ENCODE results near the gene NBPF12.
"Not testable (repeated sequence)": the region's sequence is repeated elsewhere in the genome, so short reads cannot be mapped to it uniquely, and the experiment has no call there.

Gene NBPF12

DNA sequence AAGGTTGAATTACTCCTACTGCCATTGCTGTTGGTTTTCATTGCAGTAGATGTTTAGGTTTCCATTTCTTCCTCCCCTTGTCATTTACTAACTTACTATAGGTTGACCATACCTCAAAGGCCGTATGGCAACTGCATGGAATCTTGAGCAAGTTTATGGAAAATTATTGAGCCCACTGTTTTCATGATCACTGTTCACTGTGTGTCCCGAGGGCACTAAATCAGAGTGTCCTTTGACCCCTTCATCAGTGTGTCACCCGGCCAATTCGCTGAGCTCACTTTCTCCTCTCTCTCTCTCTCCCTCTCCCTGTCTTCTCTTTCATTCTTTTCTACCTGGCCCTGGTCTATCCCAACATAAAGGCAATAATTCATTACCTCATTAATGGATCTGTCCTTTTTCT is 47.7 kb downstream of the NBPF12 start:
- DNase-seq: not testable (repeated sequence)

DNA sequence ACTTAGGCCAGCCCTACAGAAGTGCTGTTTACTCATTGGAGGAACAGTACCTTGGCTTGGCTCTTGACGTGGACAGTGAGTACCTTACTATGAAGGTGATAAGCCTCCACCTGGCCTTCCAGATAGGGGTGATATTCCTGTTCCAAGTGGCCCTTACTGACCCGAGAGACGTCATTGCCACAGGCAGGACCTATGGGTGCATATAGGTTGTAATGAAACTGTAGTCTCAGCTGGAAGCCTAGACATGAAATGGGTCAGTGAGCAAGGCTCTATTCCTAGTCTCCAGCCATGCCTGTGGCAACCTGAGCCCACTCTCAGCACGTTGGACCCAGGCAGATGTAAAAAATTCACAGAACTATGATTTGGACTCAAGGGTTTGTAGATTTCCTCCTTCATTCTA is 48.3 kb downstream of the NBPF12 start:
- DNase-seq: not testable (repeated sequence)

DNA sequence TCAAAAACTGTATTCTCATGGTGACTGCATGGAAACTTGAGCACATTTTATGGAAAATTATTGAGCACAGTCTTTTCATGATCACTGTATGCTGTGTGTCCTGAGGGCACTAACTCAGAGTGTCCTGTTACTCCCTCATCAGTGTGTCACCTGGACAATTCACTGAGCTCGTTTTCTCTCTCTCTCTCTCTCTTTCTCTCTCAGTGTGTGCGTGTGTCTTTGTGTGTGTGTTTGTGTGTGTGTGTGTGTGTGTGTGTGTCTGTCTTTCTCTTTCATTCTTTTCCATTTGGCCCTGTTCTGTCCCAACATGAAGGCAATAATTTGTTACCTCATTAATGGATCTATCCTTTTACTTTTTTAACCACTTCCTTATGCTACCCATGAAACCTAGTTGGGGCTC is 49.4 kb downstream of the NBPF12 start:
- DNase-seq: not testable (repeated sequence)

DNA sequence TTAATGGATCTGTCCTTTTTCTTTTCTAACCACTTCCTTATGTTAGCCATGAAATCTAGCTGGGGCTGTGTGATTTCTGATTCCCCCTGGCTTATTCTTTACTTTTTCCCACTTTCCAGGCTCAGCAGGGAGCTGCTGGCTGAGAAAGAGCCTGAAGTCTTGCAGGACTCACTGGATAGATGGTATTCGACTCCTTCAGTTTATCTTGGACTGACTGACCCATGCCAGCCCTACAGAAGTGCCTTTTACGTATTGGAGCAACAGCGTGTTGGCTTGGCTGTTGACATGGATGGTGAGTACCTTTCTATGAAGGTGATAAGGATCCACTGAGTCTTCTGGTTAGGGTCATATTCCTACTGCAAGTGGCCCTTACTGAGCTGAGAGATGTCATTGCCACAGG is 51.3 kb downstream of the NBPF12 start:
- DNase-seq: not testable (repeated sequence)

DNA sequence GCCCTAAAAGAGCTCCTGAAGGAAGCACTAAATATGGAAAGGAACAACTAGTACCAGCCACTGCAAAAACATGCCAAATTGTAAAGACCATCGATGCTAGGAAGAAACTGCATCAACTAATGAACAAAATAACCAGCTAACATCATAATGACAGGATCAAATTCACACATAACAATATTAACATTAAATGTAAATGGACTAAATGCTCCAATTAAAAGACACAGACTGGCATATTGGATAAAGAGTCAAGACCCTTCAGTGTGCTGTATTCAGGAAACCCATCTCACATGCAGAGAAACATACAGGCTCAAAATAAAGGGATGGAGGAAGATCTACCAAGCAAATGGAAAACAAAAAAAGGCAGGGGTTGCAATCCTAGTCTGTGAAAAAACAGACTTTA is 70.4 kb downstream of the NBPF12 start:
- not testable (repeated sequence) for DNase-seq

DNA sequence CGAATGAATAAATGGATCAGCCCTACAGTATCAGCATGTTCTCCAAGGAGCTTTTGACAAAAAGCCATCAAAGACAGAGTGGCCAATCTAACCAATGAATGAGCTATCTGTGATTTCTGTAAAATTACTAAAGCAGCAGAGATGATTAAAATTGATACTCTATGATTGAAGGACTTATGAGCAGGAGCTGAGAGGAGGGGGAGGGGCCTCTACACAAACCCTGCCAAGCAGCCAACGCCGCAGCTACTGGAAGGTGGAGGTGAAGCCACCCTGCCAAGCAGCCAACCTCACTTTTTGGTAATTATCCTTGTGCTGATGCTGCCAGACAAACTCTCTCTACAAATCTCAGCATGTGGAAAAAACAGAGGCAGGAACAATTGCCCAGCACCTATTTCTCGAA is 88.9 kb downstream of the NBPF12 start:
- DNase-seq: not testable (repeated sequence)

DNA sequence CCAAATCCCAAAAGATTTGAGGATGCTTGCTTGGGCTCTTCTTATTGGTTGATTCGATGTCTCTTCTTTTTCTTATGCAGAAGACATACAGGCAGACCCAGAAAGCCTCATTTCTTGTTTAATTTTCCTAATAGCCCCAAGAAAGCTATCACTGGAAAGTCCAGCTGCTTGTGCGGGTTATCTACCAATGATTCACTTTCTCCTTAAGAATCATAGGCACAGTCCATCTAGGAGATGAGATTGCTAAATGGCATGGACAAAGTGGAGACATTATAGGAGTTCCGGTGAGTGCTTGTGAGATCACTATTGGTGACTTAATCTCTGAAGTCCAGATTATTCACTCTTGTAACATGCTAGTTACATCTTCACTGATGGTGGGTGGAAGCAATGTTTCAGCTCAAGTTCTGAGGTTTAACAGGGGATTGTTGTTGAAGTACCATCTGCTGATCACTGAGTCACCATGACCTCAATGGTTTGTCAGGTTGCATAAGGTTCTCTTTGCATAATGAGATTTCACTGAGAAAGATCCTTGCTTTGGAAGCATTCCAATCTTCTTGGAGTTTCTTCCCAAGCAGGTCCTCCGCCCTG is 92.0 kb downstream of the NBPF12 start:
- not testable (repeated sequence) for DNase-seq

DNA sequence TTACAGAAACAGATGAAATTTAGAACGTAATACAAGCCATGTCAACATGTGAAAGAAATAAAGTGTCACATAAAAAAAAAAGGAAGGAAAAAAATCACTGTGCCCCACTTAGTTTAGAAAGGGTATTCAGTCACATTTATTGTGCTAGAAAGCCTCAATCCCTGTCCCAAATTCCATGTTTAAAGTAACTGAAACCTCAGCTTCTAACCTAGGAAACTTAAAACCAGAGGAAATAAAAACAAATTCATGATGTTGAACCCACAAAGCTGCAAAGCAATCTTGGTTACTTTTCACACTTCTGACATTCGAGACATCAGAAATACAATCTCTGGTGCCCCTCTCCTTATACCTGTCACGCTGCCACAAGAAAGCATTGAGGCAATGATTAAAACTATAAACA is 101.8 kb downstream of the NBPF12 start:
- no peak for DNase-seq

DNA sequence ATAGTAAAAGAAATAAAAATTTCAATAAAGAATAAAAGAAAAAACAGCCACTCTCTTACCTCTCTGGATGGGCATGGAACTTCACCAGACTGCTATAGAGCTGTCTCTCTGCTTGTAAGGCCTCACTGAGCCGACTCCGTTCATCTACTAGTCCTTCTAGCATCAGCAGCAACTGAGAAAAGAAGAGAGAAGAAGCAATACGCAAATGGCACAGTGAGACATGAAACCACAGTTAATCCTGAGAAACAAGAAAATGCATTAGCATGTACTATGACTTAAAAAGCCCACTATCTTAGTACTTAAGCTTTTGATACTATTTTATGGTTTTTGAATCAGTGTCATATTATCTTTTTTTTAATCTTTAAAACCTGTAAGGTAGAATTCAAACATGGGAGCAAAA is 104.8 kb downstream of the NBPF12 start:
- not testable (repeated sequence) for DNase-seq

DNA sequence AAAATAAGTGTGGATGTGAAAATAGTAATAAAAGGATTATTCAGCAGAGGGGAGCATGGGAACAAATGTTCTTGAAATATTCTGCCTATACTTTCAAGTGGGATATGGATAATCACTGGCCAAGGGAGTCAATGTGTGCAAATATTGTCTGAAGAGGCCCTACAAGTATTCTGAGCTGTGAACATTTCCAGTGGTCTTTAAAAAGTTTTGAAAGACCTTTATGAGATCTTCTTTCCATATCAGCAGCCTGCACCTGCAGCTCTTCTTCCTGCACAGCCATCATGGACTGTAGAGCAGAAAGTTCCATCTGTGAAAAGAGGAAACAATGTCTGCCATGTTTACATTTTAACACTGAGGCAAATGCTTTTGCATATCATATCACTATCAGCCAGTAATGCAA is 106.4 kb downstream of the NBPF12 start:
- not testable (repeated sequence) for DNase-seq

Data from eye (tissue), 1 donor.